H9 (cell line): ENCODE results near the gene FBXL7. TPM values are rescaled to one million over a fixed set of nuclear protein-coding genes. Genes with fewer than 3 reads are reported as not detected.

Experiments
- DNase-seq: peaks from one replicate; pipeline ENCODE4 v3.0.0-alpha.2; 2017
- H2AFZ ChIP-seq: one replicate; pipeline ENCODE4 v1.6.1; 2013; ENCODE audit warnings: mild to moderate bottlenecking, low read length, control low read depth, moderate library complexity
- H2AK5ac ChIP-seq: 2 replicates; pipeline ENCODE4 v1.6.1; 2013; ENCODE audit warnings: low read length, control low read depth, mixed read lengths; ENCODE audit not compliant: insufficient read length
- H2BK120ac ChIP-seq: one replicate; pipeline ENCODE4 v1.6.1; 2013; ENCODE audit warnings: low read depth, mild to moderate bottlenecking, low read length, control low read depth, inconsistent platforms; ENCODE audit not compliant: poor library complexity, severe bottlenecking
- H2BK12ac ChIP-seq: 2 replicates; pipeline ENCODE4 v1.6.1; 2013; ENCODE audit warnings: low read length, control low read depth, mixed read lengths, low read depth; ENCODE audit not compliant: insufficient read length
- H2BK15ac ChIP-seq: 2 replicates; pipeline ENCODE4 v1.6.1; 2013; ENCODE audit warnings: low read depth, low read length, control low read depth
- H2BK20ac ChIP-seq: one replicate; pipeline ENCODE4 v1.6.1; 2013; ENCODE audit warnings: low read depth, mild to moderate bottlenecking, low read length, control low read depth, inconsistent platforms; ENCODE audit not compliant: poor library complexity, severe bottlenecking
- H2BK5ac ChIP-seq: 2 replicates; pipeline ENCODE4 v1.6.1; 2013; ENCODE audit warnings: low read length, control low read depth, mixed read lengths; ENCODE audit not compliant: insufficient read length
- H3K14ac ChIP-seq: 2 replicates; pipeline ENCODE4 v1.6.1; 2013; ENCODE audit warnings: low read length, control low read depth; ENCODE audit not compliant: insufficient read depth
- H3K18ac ChIP-seq: 2 replicates; pipeline ENCODE4 v1.6.1; 2013; ENCODE audit warnings: low read depth, mild to moderate bottlenecking, mixed read lengths, low read length, control low read depth; ENCODE audit not compliant: insufficient read length
- H3K23ac ChIP-seq: 2 replicates; pipeline ENCODE4 v1.6.1; 2013; ENCODE audit warnings: low read length, control low read depth, mixed read lengths, low read depth; ENCODE audit not compliant: insufficient read length
- H3K23me2 ChIP-seq: 2 replicates; pipeline ENCODE4 v1.6.1; 2013; ENCODE audit warnings: low read depth, mild to moderate bottlenecking, mixed read lengths, low read length, control low read depth; ENCODE audit not compliant: insufficient read length, poor library complexity, severe bottlenecking
- H3K27ac ChIP-seq: 2 replicates; pipeline ENCODE4 v1.5.1; 2013; ENCODE audit warnings: low read length, control low read depth, mixed read lengths, low read depth; ENCODE audit not compliant: insufficient read length
- H3K27me3 ChIP-seq: 2 replicates; pipeline ENCODE4 v1.6.1; 2013; ENCODE audit warnings: low read length, control low read depth, inconsistent platforms; ENCODE audit not compliant: insufficient read depth
- H3K4ac ChIP-seq: 2 replicates; pipeline ENCODE4 v1.6.1; 2013; ENCODE audit warnings: low read depth, mild to moderate bottlenecking, control low read depth, inconsistent platforms, low read length, moderate library complexity
- H3K4me1 ChIP-seq: 2 replicates; pipeline ENCODE4 v1.6.1; 2013; ENCODE audit warnings: low read length, control low read depth, inconsistent platforms; ENCODE audit not compliant: insufficient read depth
- H3K4me2 ChIP-seq: 2 replicates; pipeline ENCODE4 v1.6.1; 2013; ENCODE audit warnings: low read length, control low read depth, mixed read lengths; ENCODE audit not compliant: insufficient read length, insufficient read depth
- H3K56ac ChIP-seq: 2 replicates; pipeline ENCODE4 v1.6.1; 2013; ENCODE audit warnings: low read depth, mild to moderate bottlenecking, mixed read lengths, low read length, control low read depth; ENCODE audit not compliant: insufficient read length
- H3K79me1 ChIP-seq: 2 replicates; pipeline ENCODE4 v1.6.1; 2013; ENCODE audit warnings: low read depth, mild to moderate bottlenecking, moderate library complexity, low read length, control low read depth, inconsistent platforms; ENCODE audit not compliant: insufficient read depth, poor library complexity, severe bottlenecking
- H3K79me2 ChIP-seq: 2 replicates; pipeline ENCODE4 v1.6.1; 2013; ENCODE audit warnings: low read length, control low read depth, inconsistent platforms; ENCODE audit not compliant: insufficient read depth
- H3K9ac ChIP-seq: 2 replicates; pipeline ENCODE4 v1.6.1; 2013; ENCODE audit warnings: low read length, control low read depth, mixed read lengths; ENCODE audit not compliant: insufficient read length; ENCODE audit errors: extremely low read depth
- H3K9me3 ChIP-seq: one replicate; pipeline ENCODE4 v1.6.1; 2013; ENCODE audit warnings: low read depth, low read length, inconsistent platforms; ENCODE audit not compliant: control insufficient read depth
- H3T11ph ChIP-seq: one replicate; pipeline ENCODE4 v1.6.1; 2013; ENCODE audit warnings: mild to moderate bottlenecking, low read length, control low read depth, inconsistent platforms
- H4K20me1 ChIP-seq: one replicate; pipeline ENCODE4 v1.6.1; 2013; ENCODE audit not compliant: control insufficient read depth, insufficient read length, insufficient read depth
- H4K5ac ChIP-seq: 2 replicates; pipeline ENCODE4 v1.6.1; 2013; ENCODE audit warnings: low read depth, mild to moderate bottlenecking, mixed read lengths, low read length, control low read depth; ENCODE audit not compliant: insufficient read length
- H4K8ac ChIP-seq: replicated peaks from 2 replicates; pipeline ENCODE4 v1.6.1; 2013; ENCODE audit warnings: low read length, control low read depth, mixed read lengths, low read depth; ENCODE audit not compliant: insufficient read length
- H4K91ac ChIP-seq: 2 replicates; pipeline ENCODE4 v1.6.1; 2013; ENCODE audit warnings: low read depth, mild to moderate bottlenecking, moderate library complexity, mixed read lengths, low read length, control low read depth; ENCODE audit not compliant: insufficient read length
- H3K27ac Mint-ChIP-seq, 3 experiments: 2 replicates in 2 of 3; 3 replicates in 1 of 3; pipeline ENCODE4 v1.8.0; 2020 to 2021; ENCODE audit warnings: mixed read lengths in 3 of 3, mild to moderate bottlenecking in 1 of 3, moderate library complexity in 1 of 3
- H3K27me3 Mint-ChIP-seq: 2 replicates; pipeline ENCODE4 v1.8.0; 2021; ENCODE audit warnings: low read depth, mild to moderate bottlenecking, moderate library complexity, mixed read lengths
- H3K36me3 Mint-ChIP-seq, 3 experiments: 2 replicates in 2 of 3; 3 replicates in 1 of 3; pipeline ENCODE4 v1.8.0; 2020 to 2021; ENCODE audit warnings: low read depth in 3 of 3, mixed read lengths in 3 of 3; ENCODE audit not compliant: insufficient read depth in 1 of 3
- H3K4me1 Mint-ChIP-seq, 2 experiments: 2 replicates each; pipeline ENCODE4 v1.8.0; 2020; ENCODE audit warnings: mixed read lengths in 2 of 2
- H3K4me3 Mint-ChIP-seq, 2 experiments: 2 replicates in 1 of 2; 3 replicates in 1 of 2; pipeline ENCODE4 v1.8.0; 2020 to 2021; ENCODE audit warnings: mild to moderate bottlenecking in 2 of 2, mixed read lengths in 2 of 2, moderate library complexity in 1 of 2
- H3K9me3 Mint-ChIP-seq, 2 experiments: 2 replicates in 1 of 2; 3 replicates in 1 of 2; pipeline ENCODE4 v1.8.0; 2020; ENCODE audit warnings: mild to moderate bottlenecking in 2 of 2, mixed read lengths in 2 of 2, moderate library complexity in 1 of 2
- WGBS: extraction: QIAGEN DNeasy Blood & Tissue Kit; methylation state at CpG from one replicate; pipeline ENCODE4 v1.1.7; 2013; ENCODE audit warnings: missing lambda C conversion rate, low lambda C conversion rate, mixed read lengths; ENCODE audit not compliant: insufficient read length; ENCODE audit errors: extremely low coverage; 5-methylcytosine and 5-hydroxymethylcytosine counted together
- total RNA-seq: library from RNA; stranded (reverse); gene quantifications from 2 replicates; pipeline ENCODE4 v1.2.1, GENCODE V29; 2021
- TF ChIP-seq, protein P1 (sequence below): fragments of 200-600 bp; sonication (generic); conservative IDR thresholded peaks from 3 replicates; pipeline ENCODE4 v1.8.0; 2021; ENCODE audit warnings: antibody characterized with exemption, mild to moderate bottlenecking

The FBXL7 gene
- total RNA-seq, 1 experiment from 2014 or later = 14.6 TPM

DNA sequence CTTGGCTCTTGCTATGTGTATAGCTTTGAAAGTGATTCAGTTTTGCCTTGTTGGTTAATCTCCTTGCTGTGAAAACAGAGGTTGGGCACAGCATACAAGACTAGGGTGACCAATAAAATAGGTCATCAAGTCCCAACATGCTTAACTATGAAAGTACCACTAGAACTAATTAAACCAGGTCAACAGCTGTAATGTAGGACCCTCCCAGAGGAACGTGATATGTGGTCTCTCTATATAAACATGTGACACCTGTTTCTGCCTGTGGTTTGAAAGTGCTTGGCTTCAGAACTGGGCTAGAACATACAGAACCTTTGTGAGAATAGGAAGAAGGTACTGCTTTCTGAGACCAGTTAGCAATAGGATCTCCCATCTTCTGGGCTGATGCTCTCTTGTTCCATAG lies 297.1 kb downstream of the FBXL7 start:
- no peak overlapping the region for H3K27ac Mint-ChIP-seq
- Histone ChIP-seq H4K91ac (no peak overlapping the region), H3K9ac (no peak overlapping the region), H2BK5ac (no peak overlapping the region), H2BK20ac (no peak overlapping the region), H3K4me1 (peaks cover 6% of the 10 kb centered on the region; the same call in 1 of the 2 replicates), H3K79me2 (no peaks in the 10 kb centered on the region), H3K18ac (no peak overlapping the region), H3K4me2 (no peak overlapping the region), H2AFZ (no peak overlapping the region), H3K9me3 (no peaks in the 10 kb centered on the region), H2BK15ac (no peak overlapping the region), H3K27me3 (no peaks in the 10 kb centered on the region), H3K79me1 (no peaks in the 10 kb centered on the region), H4K20me1 (no peaks in the 10 kb centered on the region), H2BK12ac (no peak overlapping the region), H3K14ac (no peak overlapping the region), H2BK120ac (no peak overlapping the region), H3K27ac (no peak overlapping the region), H3K23ac (no peak overlapping the region), H3K23me2 (no peaks in the 10 kb centered on the region), H4K8ac (no peak overlapping the region), H4K5ac (no peak overlapping the region), H2AK5ac (no peak overlapping the region), H3K4ac (no peak overlapping the region), H3K56ac (no peak overlapping the region), H3T11ph (no peak overlapping the region)
- peaks cover 9 to 17% (median 16%) of the 10 kb centered on the region in 3 experiments; a peak in 6 of 7 replicates for H3K36me3 Mint-ChIP-seq
- TF ChIP-seq, protein P1, sequence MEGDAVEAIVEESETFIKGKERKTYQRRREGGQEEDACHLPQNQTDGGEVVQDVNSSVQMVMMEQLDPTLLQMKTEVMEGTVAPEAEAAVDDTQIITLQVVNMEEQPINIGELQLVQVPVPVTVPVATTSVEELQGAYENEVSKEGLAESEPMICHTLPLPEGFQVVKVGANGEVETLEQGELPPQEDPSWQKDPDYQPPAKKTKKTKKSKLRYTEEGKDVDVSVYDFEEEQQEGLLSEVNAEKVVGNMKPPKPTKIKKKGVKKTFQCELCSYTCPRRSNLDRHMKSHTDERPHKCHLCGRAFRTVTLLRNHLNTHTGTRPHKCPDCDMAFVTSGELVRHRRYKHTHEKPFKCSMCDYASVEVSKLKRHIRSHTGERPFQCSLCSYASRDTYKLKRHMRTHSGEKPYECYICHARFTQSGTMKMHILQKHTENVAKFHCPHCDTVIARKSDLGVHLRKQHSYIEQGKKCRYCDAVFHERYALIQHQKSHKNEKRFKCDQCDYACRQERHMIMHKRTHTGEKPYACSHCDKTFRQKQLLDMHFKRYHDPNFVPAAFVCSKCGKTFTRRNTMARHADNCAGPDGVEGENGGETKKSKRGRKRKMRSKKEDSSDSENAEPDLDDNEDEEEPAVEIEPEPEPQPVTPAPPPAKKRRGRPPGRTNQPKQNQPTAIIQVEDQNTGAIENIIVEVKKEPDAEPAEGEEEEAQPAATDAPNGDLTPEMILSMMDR = no peak
- peaks cover 37 to 45% of the 10 kb centered on the region in 2 experiments for H3K4me1 Mint-ChIP-seq
- no CpG with 5 or more reads among the region's 1 CpG for WGBS
- no peaks in the 10 kb centered on the region; the same call in 1 of the 2 replicates for H3K27me3 Mint-ChIP-seq
- H3K4me3 Mint-ChIP-seq = no peak overlapping the region
- H3K9me3 Mint-ChIP-seq = peaks cover 6 to 18% of the 10 kb centered on the region in 2 experiments; a peak in 4 of 5 replicates
- no peak for DNase-seq
